ENCODE results near the gene PRRT2. TPM values are rescaled to one million over a fixed set of nuclear protein-coding genes. Genes with fewer than 3 reads are reported as not detected.

Gene PRRT2
- total RNA-seq, result 1.4 and 4.1 TPM in 2 replicates

- DNase-seq (ENCODE audit: insufficient read length, low spot score, missing footprints), result peak; percentile 90
- Histone ChIP-seq H3K4me1 (ENCODE audit: insufficient read depth, low read length) (peaks cover 58% of the 10 kb centered on the region), H3K4me2 (ENCODE audit: insufficient read depth, low read length) (peak within 1 kb of the TSS; percentile 98), H3K27me3 (ENCODE audit: insufficient read depth, low read length) (no peaks in the 10 kb centered on the region), H3K36me3 (ENCODE audit: insufficient read depth, low read length) (peaks cover 18% of the 10 kb centered on the region), H2AFZ (ENCODE audit: low read length) (peak within 1 kb of the TSS; percentile 80), H3K9me3 (ENCODE audit: low read depth, low read length) (no peaks in the 10 kb centered on the region), H3K4me3 (ENCODE audit: insufficient read depth, low read length) (peak within 1 kb of the TSS; percentile 76), H4K20me1 (ENCODE audit: insufficient read depth, low read length) (peaks cover 19% of the 10 kb centered on the region), H3K79me2 (ENCODE audit: insufficient read depth, low read length) (peaks cover 23% of the 10 kb centered on the region), H3K27ac (ENCODE audit: low read depth, low read length) (peak within 1 kb of the TSS; percentile 65)
- TF ChIP-seq, protein P1, sequence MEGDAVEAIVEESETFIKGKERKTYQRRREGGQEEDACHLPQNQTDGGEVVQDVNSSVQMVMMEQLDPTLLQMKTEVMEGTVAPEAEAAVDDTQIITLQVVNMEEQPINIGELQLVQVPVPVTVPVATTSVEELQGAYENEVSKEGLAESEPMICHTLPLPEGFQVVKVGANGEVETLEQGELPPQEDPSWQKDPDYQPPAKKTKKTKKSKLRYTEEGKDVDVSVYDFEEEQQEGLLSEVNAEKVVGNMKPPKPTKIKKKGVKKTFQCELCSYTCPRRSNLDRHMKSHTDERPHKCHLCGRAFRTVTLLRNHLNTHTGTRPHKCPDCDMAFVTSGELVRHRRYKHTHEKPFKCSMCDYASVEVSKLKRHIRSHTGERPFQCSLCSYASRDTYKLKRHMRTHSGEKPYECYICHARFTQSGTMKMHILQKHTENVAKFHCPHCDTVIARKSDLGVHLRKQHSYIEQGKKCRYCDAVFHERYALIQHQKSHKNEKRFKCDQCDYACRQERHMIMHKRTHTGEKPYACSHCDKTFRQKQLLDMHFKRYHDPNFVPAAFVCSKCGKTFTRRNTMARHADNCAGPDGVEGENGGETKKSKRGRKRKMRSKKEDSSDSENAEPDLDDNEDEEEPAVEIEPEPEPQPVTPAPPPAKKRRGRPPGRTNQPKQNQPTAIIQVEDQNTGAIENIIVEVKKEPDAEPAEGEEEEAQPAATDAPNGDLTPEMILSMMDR (IDR thresholded peaks at IDR 0.05; ENCODE audit: extremely low read depth, low read depth, low read length), result no peak
Observed at GRCh38 chr16:29811896-29812665, at the start of gene PRRT2. TSS of gene PRRT2 (plus strand) at chr16:29812193. CDS start at chr16:29813055, 862 bp downstream.

DNA sequence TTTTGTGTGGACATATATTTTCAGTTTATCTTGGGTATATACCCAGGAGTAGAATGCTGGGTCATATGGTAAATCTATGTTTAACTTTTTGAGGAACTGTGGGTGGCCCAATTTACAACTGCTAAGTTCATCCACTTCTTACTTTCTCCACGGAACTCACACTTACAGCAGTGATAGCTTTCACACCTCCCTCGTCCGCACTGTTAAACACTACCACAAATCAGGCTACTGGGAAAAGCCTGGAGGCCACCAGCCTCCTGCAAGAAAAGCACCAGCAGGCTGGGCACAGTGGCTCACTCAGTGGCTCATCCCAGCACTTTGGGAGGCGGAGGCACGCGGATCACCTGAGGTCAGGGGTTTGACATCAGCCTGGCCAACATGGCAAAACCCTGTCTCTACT, 48.7 kb upstream of the PRRT2 start:
- H3K27me3 ChIP-seq (ENCODE audit: insufficient read depth, low read length), result no peaks in the 10 kb centered on the region
- no peak overlapping the region for H3K4me3 ChIP-seq (ENCODE audit: insufficient read depth, low read length)
- no peaks in the 10 kb centered on the region for H3K36me3 ChIP-seq (ENCODE audit: insufficient read depth, low read length)
- no peaks in the 10 kb centered on the region for H3K79me2 ChIP-seq (ENCODE audit: insufficient read depth, low read length)
- H2AFZ ChIP-seq (ENCODE audit: low read length), result no peak overlapping the region
- no peak overlapping the region for H3K27ac ChIP-seq (ENCODE audit: low read depth, low read length)
- no peaks in the 10 kb centered on the region for H3K4me1 ChIP-seq (ENCODE audit: insufficient read depth, low read length)
- DNase-seq (ENCODE audit: insufficient read length, low spot score, missing footprints), result peak; percentile 14
- no peaks in the 10 kb centered on the region for H3K9me3 ChIP-seq (ENCODE audit: low read depth, low read length)
- no peak overlapping the region for H3K4me2 ChIP-seq (ENCODE audit: insufficient read depth, low read length)
- TF ChIP-seq, protein P1 (IDR thresholded peaks at IDR 0.05; ENCODE audit: extremely low read depth, low read depth, low read length), result no peak
- no peaks in the 10 kb centered on the region for H4K20me1 ChIP-seq (ENCODE audit: insufficient read depth, low read length)

- Histone ChIP-seq H3K4me2 (ENCODE audit: insufficient read depth, low read length) (no peak overlapping the region), H3K9me3 (ENCODE audit: low read depth, low read length) (no peaks in the 10 kb centered on the region), H3K4me1 (ENCODE audit: insufficient read depth, low read length) (no peaks in the 10 kb centered on the region), H3K79me2 (ENCODE audit: insufficient read depth, low read length) (no peaks in the 10 kb centered on the region), H4K20me1 (ENCODE audit: insufficient read depth, low read length) (no peaks in the 10 kb centered on the region), H3K27ac (ENCODE audit: low read depth, low read length) (no peak overlapping the region), H2AFZ (ENCODE audit: low read length) (no peak overlapping the region), H3K36me3 (ENCODE audit: insufficient read depth, low read length) (no peaks in the 10 kb centered on the region), H3K27me3 (ENCODE audit: insufficient read depth, low read length) (peaks cover 4% of the 10 kb centered on the region), H3K4me3 (ENCODE audit: insufficient read depth, low read length) (no peak overlapping the region)
- peak; percentile 32 for DNase-seq (ENCODE audit: insufficient read length, low spot score, missing footprints)
- TF ChIP-seq, protein P1 (IDR thresholded peaks at IDR 0.05; ENCODE audit: extremely low read depth, low read depth, low read length), result no peak
Observed at GRCh38 chr16:29765167-29766032, 46.6 kb upstream of the PRRT2 start.

DNA sequence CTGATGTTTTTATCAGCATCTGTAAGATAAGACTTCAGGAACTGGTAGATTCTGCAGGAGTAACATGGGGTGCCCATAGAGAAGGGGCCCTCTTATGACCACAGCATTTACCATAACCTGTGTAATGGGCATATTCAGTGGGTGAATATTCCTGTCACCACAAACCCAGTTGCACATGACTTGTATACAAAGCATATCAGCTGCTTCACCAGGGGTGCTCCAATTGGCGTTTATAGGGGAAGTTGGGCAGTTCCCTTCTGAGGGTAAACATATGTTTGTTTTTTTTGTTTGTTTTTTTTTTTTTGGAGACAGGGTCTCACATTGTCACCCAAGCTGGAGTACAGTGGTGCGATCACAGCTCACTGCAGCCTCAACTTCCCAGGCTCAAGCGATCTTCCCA, 45.4 kb upstream of the PRRT2 start:
- Histone ChIP-seq H3K9me3 (ENCODE audit: low read depth, low read length) (no peaks in the 10 kb centered on the region), H3K27ac (ENCODE audit: low read depth, low read length) (no peak overlapping the region), H3K4me1 (ENCODE audit: insufficient read depth, low read length) (no peaks in the 10 kb centered on the region), H3K27me3 (ENCODE audit: insufficient read depth, low read length) (peaks cover 4% of the 10 kb centered on the region), H3K4me3 (ENCODE audit: insufficient read depth, low read length) (no peak overlapping the region), H3K4me2 (ENCODE audit: insufficient read depth, low read length) (no peak overlapping the region), H2AFZ (ENCODE audit: low read length) (no peak overlapping the region), H3K36me3 (ENCODE audit: insufficient read depth, low read length) (no peaks in the 10 kb centered on the region), H4K20me1 (ENCODE audit: insufficient read depth, low read length) (no peaks in the 10 kb centered on the region), H3K79me2 (ENCODE audit: insufficient read depth, low read length) (no peaks in the 10 kb centered on the region)
- no peak for DNase-seq (ENCODE audit: insufficient read length, low spot score, missing footprints)
- TF ChIP-seq, protein P1 (IDR thresholded peaks at IDR 0.05; ENCODE audit: extremely low read depth, low read depth, low read length), result no peak
